DOHH2 (cell line): Measurements from ENCODE around the gene PDE8B.

ENCODE experiments used
- CTCF ChIP-seq: fragments of 200-600 bp; sonication (generic); IDR thresholded peaks from one replicate; pipeline ENCODE4 v1.5.1; 2014; ENCODE audit warnings: antibody characterized with exemption, mild to moderate bottlenecking, low read depth, low read length; ENCODE audit not compliant: poor library complexity, severe bottlenecking
- EZH2phosphoT487 ChIP-seq: fragments of 200-600 bp; sonication (generic); IDR thresholded peaks from 2 replicates; pipeline ENCODE4 v1.6.1; 2017; ENCODE audit warnings: borderline replicate concordance, mild to moderate bottlenecking, antibody characterized with exemption, low read length, moderate library complexity, mixed read lengths

GRCh38 chr5:77337246-77337645, 126.8 kb downstream of the PDE8B start:
- TF ChIP-seq CTCF (no peak), EZH2phosphoT487 (no peak)
